Measurements from ENCODE around the gene DGCR2. TPM values are rescaled to one million over a fixed set of nuclear protein-coding genes. Genes with fewer than 3 reads are reported as not detected.

Gene DGCR2
- total and polyA plus RNA-seq, 11 donors: 26.0 to 53.3 (median 41.2) TPM

GRCh38 chr22:19098157-19098556 is 24.1 kb downstream of the DGCR2 start:
- H3K36me3 ChIP-seq: peaks cover 0 to 11% (median 0%) of the 10 kb centered on the region in 9 donors
- DNase-seq: no peak
- intact Hi-C loops (cut with DNase I): no loop called here
- no peaks in the 10 kb centered on the region for H3K27me3 ChIP-seq
- no peak overlapping the region for H3K4me3 ChIP-seq
- peaks cover 0 to 15% (median 0%) of the 10 kb centered on the region in 12 donors for H3K4me1 ChIP-seq
- TF ChIP-seq POLR2A (IDR thresholded peaks at IDR 0.05): no peak
- TF ChIP-seq, protein P1, sequence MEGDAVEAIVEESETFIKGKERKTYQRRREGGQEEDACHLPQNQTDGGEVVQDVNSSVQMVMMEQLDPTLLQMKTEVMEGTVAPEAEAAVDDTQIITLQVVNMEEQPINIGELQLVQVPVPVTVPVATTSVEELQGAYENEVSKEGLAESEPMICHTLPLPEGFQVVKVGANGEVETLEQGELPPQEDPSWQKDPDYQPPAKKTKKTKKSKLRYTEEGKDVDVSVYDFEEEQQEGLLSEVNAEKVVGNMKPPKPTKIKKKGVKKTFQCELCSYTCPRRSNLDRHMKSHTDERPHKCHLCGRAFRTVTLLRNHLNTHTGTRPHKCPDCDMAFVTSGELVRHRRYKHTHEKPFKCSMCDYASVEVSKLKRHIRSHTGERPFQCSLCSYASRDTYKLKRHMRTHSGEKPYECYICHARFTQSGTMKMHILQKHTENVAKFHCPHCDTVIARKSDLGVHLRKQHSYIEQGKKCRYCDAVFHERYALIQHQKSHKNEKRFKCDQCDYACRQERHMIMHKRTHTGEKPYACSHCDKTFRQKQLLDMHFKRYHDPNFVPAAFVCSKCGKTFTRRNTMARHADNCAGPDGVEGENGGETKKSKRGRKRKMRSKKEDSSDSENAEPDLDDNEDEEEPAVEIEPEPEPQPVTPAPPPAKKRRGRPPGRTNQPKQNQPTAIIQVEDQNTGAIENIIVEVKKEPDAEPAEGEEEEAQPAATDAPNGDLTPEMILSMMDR (IDR thresholded peaks at IDR 0.05): no peak
- peak overlapping the region in 1 of 12 donors; percentile 1 for H3K27ac ChIP-seq
- peak in 1 of 4 donors; percentile 20 for ATAC-seq
- 54 to 71% (median 64%) methylated on average over 4 of the region's 4 CpGs for WGBS, 4 donors
- no peaks in the 10 kb centered on the region for H3K9me3 ChIP-seq

- no peaks in the 10 kb centered on the region for H3K27me3 ChIP-seq
- peaks cover 0 to 11% (median 0%) of the 10 kb centered on the region in 9 donors for H3K36me3 ChIP-seq
- DNase-seq (no peak), ATAC-seq (peak in 1 of 4 donors; percentile 59)
- intact Hi-C loops (cut with DNase I): no loop called here
- WGBS, 4 donors: 55 to 85% (median 74%) methylated on average over 3 of the region's 3 CpGs
- TF ChIP-seq, protein P1 (IDR thresholded peaks at IDR 0.05): no peak
- no peak for TF ChIP-seq POLR2A (IDR thresholded peaks at IDR 0.05)
- peaks cover 0 to 15% (median 0%) of the 10 kb centered on the region in 12 donors for H3K4me1 ChIP-seq
- no peak overlapping the region for H3K4me3 ChIP-seq
- H3K9me3 ChIP-seq: no peaks in the 10 kb centered on the region
- peak overlapping the region in 1 of 12 donors; percentile 1 for H3K27ac ChIP-seq
These were observed 24.7 kb downstream of the DGCR2 start for GRCh38 chr22:19097518-19097917.

- TF ChIP-seq, protein P1 (IDR thresholded peaks at IDR 0.05): no peak
- no peak for TF ChIP-seq POLR2A (IDR thresholded peaks at IDR 0.05)
- DNase-seq (no peak), ATAC-seq (no peak)
- no peak overlapping the region for H3K27ac ChIP-seq
- no peak overlapping the region for H3K4me3 ChIP-seq
- intact Hi-C loops (cut with DNase I): no loop called here
- WGBS, 4 donors: 93 to 97% (median 97%) methylated on average over 1 of the region's 1 CpG
- H3K9me3 ChIP-seq: no peaks in the 10 kb centered on the region
- peaks cover 0 to 15% (median 0%) of the 10 kb centered on the region in 12 donors for H3K4me1 ChIP-seq
- H3K36me3 ChIP-seq: peaks cover 0 to 11% (median 0%) of the 10 kb centered on the region in 9 donors
- H3K27me3 ChIP-seq: no peaks in the 10 kb centered on the region
These were observed 25.7 kb downstream of the DGCR2 start for GRCh38 chr22:19096555-19096954.

DNA sequence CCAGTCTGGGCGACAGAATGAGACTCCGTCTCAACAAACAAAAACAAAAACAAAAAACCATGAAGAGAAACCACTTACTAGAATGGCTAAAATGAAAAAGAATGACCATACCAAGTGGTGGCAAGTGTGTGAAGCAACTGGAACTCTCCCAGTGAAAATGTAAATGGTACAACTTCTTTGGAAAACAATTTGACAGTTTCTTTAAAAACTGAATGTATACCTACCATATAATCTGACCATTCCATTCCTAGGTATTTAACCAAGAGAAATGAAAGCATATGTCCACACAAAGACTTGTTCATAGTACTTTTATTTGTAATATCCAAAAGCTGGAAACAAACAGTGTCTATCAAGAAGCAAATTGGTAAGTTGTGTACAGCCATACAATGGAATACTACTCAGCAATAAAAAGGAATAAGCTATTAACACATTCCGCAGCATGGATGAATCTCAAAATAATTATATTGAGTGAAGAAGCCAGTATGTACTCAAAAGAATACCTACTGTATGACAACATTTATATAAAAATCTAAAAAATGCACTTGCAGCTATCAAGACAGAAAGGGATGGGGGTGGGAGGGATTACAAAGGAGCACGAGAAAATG is 27.7 kb downstream of the DGCR2 start:
- Histone ChIP-seq H3K27ac (no peak overlapping the region), H3K9me3 (no peaks in the 10 kb centered on the region), H3K4me3 (no peak overlapping the region), H3K27me3 (no peaks in the 10 kb centered on the region), H3K4me1 (peaks cover 0 to 15% (median 0%) of the 10 kb centered on the region in 12 donors), H3K36me3 (peaks cover 0 to 11% (median 0%) of the 10 kb centered on the region in 9 donors)
- 93 to 97% (median 96%) methylated on average over 4 of the region's 4 CpGs for WGBS, 4 donors
- no peak for ATAC-seq
- TF ChIP-seq, protein P1 (IDR thresholded peaks at IDR 0.05): no peak
- no peak for TF ChIP-seq POLR2A (IDR thresholded peaks at IDR 0.05)
- intact Hi-C loops (cut with DNase I): no loop called here
- DNase-seq: no peak

Data from heart left ventricle (tissue), 16 donors.